ENCODE results near the gene MTHFR.

MTHFR gene

GRCh38 chr1:11805422-11806306 is at the start of gene MTHFR, which contains the start of gene CLCN6:
TSS of gene MTHFR (minus strand) at chr1:11805964. CDS start at chr1:11803116, 2,848 bp downstream.
TSS of gene CLCN6 (plus strand) at chr1:11806191. CDS start at chr1:11806263, 72 bp downstream.
- peak; percentile 98 to 99 (median 98) for DNase-seq

GRCh38 chr1:11855430-11855829 is 49.7 kb upstream of the MTHFR start:
- no peak for DNase-seq

- no peak for DNase-seq
These were observed 48.8 kb upstream of the MTHFR start for GRCh38 chr1:11854519-11854918.

GRCh38 chr1:11851180-11851579 is 45.4 kb upstream of the MTHFR start:
- no peak for DNase-seq

GRCh38 chr1:11850156-11850555 is 44.4 kb upstream of the MTHFR start:
- no peak for DNase-seq

- DNase-seq = no peak
These were observed 42.6 kb upstream of the MTHFR start for GRCh38 chr1:11848373-11848700.

- DNase-seq = peak; percentile 78 to 96 (median 89)
These were observed 42.1 kb upstream of the MTHFR start, which contains the start of gene NPPA for GRCh38 chr1:11847667-11848372. TSS of gene NPPA (minus strand) at chr1:11847783. CDS start at chr1:11847684, 99 bp downstream.

GRCh38 chr1:11845641-11846335 is 40.0 kb upstream of the MTHFR start:
- DNase-seq = peak in 1 of 3 experiments; percentile 2

GRCh38 chr1:11842154-11843041 is 36.6 kb upstream of the MTHFR start:
- peak in 1 of 3 experiments; percentile 36 for DNase-seq

GRCh38 chr1:11841245-11842153 is 35.7 kb upstream of the MTHFR start:
- peak in 1 of 3 experiments; percentile 40 for DNase-seq

GRCh38 chr1:11839727-11840705 is 34.3 kb upstream of the MTHFR start:
- no peak for DNase-seq

GRCh38 chr1:11838349-11839272 is 32.8 kb upstream of the MTHFR start:
- peak; percentile 21 to 70 (median 59) for DNase-seq

- no peak for DNase-seq
These were observed 32.1 kb upstream of the MTHFR start for GRCh38 chr1:11837767-11838348.

- no peak for DNase-seq
These were observed 31.4 kb upstream of the MTHFR start for GRCh38 chr1:11836955-11837766.

- no peak for DNase-seq
These were observed 29.9 kb upstream of the MTHFR start for GRCh38 chr1:11835441-11836225.

- DNase-seq = no peak
These were observed 28.1 kb upstream of the MTHFR start for GRCh38 chr1:11833900-11834299.
